Sigmoid colon (tissue), 3 donors: ENCODE data around the gene PARD3.

Source experiments
- CTCF ChIP-seq, 4 experiments: fragments of 450-650 bp in 3 of 4; fragments of 200-600 bp in 1 of 4; IDR thresholded peaks; one replicate each; pipeline ENCODE4 v1.5.1; 2016 to 2019; ENCODE audit warnings: antibody characterized with exemption in 4 of 4, mild to moderate bottlenecking in 3 of 4, moderate library complexity in 2 of 4
- POLR2A ChIP-seq, 2 donors: fragments of 450-650 bp; IDR thresholded peaks; one replicate each; pipeline ENCODE4 v1.6.1; 2016; ENCODE audit warnings: antibody characterized with exemption in 2 of 2, mild to moderate bottlenecking in 2 of 2, moderate library complexity in 2 of 2

GRCh38 chr10:34773636-34774630 is 41.2 kb downstream of the PARD3 start:
- TF ChIP-seq CTCF (IDR thresholded peaks at IDR 0.05), result no peak
- TF ChIP-seq POLR2A (IDR thresholded peaks at IDR 0.05), result no peak
